Measurements from ENCODE around the gene TRPV4.
A peak's percentile ranks its signal among the peaks of the same experiment; 100 is the strongest.

The TRPV4 gene

DNA sequence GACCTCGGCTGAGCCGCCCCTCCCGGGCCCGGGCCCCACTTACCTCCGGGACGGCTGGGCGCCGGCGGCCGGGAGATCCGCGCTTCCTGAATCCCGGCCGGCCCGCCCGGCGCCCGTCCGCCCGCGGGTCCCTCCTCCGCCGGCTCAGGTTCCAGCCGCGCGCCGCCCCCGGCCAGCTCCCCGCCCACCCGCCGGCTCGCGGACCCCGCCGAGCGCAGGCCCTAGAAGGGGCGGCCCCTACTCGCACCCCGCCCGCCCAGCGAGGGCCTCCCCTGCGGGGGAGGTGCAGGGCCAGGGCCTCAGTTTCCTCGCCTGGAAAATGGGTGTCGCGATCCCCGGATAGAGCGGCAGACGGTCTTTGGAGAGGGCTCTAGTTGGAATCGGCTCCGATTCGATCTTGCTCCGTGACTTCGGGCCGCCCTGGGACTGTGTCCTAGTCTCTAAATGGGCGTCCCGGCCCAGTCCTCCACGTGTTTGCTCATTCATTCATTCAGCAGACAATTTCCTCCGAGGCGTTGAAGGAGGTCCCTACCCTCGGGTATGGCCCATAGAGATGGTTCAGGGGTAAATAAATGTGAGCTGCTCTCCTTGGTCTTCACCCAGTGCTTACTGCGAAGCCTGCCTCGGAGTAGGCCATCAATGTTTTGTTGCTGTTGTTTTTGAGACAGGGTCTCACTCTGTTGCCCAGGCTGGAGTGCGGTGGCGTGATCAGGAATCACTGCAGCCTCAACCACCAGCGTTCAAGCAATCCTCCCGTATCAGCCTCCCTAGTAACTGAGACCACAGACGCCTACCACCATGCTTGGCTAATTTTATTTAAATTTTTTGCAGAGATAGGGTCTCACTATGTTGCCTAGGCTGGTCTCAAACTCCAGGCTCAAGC lies at the start of gene TRPV4:
TRPV4 (minus strand) TSS at position 92 of the 883 bp plus-strand sequence. CDS start 18,602 bp downstream, outside the sequence.
- peaks cover 4% of the 10 kb centered on the region for H3K4me1 Mint-ChIP-seq
- H3K9me3 Mint-ChIP-seq: no peaks in the 10 kb centered on the region
- no peak within 1 kb of the TSS for H3K27ac Mint-ChIP-seq
- no peaks in the 10 kb centered on the region for H3K36me3 Mint-ChIP-seq
- peak within 1 kb of the TSS; percentile 3 for H3K4me3 Mint-ChIP-seq
- H3K27me3 Mint-ChIP-seq: peaks cover 16% of the 10 kb centered on the region

- Mint-ChIP-seq H3K4me3 (peak overlapping the region; percentile 87), H3K27me3 (no peaks in the 10 kb centered on the region), H3K27ac (peak overlapping the region; percentile 70), H3K36me3 (no peaks in the 10 kb centered on the region), H3K9me3 (no peaks in the 10 kb centered on the region), H3K4me1 (peaks cover 41% of the 10 kb centered on the region)
Measured at GRCh38 chr12:109881752-109882151, 48.6 kb upstream of the TRPV4 start.

DNA sequence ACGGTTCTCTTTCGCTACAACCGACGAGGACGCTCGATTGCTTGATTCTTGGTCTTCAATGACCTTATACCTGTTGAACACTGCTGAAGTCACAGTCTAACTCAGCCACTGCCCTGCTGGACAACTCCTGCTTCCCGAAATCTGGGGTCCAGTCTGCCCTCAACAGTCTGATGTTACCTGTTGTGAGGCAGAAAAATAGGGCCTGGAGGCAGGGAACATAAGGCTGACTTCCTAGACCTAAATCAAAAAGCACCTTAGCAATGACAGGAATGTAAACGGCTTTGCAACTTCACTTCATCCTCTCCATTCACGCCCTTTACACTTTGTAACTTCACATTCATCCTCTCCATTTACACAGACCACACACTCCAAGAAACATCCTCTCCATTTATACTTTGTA lies 47.7 kb upstream of the TRPV4 start:
- Mint-ChIP-seq H3K27me3 (no peaks in the 10 kb centered on the region), H3K27ac (peak overlapping the region; percentile 70), H3K36me3 (no peaks in the 10 kb centered on the region), H3K4me1 (peaks cover 47% of the 10 kb centered on the region), H3K4me3 (peak overlapping the region; percentile 87), H3K9me3 (no peaks in the 10 kb centered on the region)

- Mint-ChIP-seq H3K27me3 (no peaks in the 10 kb centered on the region), H3K9me3 (no peaks in the 10 kb centered on the region), H3K27ac (peak within 1 kb of the TSS; percentile 83), H3K4me3 (peak within 1 kb of the TSS; percentile 96), H3K4me1 (peaks cover 53% of the 10 kb centered on the region), H3K36me3 (no peaks in the 10 kb centered on the region)
Measured at GRCh38 chr12:109880043-109880931, 47.1 kb upstream of the TRPV4 start, which contains the start of gene GLTP. Gene GLTP, minus strand, starts transcription at chr12:109880541. Its CDS starts 167 bp downstream, at chr12:109880374.

GRCh38 chr12:109879351-109880042 lies 46.3 kb upstream of the TRPV4 start:
- no peaks in the 10 kb centered on the region for H3K9me3 Mint-ChIP-seq
- no peaks in the 10 kb centered on the region for H3K27me3 Mint-ChIP-seq
- H3K4me1 Mint-ChIP-seq: peaks cover 61% of the 10 kb centered on the region
- H3K36me3 Mint-ChIP-seq: no peaks in the 10 kb centered on the region
- peak overlapping the region; percentile 83 for H3K27ac Mint-ChIP-seq
- H3K4me3 Mint-ChIP-seq: peak overlapping the region; percentile 96

GRCh38 chr12:109878749-109879148 lies 45.6 kb upstream of the TRPV4 start:
- no peaks in the 10 kb centered on the region for H3K27me3 Mint-ChIP-seq
- H3K4me3 Mint-ChIP-seq: peak overlapping the region; percentile 96
- no peaks in the 10 kb centered on the region for H3K36me3 Mint-ChIP-seq
- peak overlapping the region; percentile 51 for H3K27ac Mint-ChIP-seq
- H3K9me3 Mint-ChIP-seq: no peaks in the 10 kb centered on the region
- peaks cover 63% of the 10 kb centered on the region for H3K4me1 Mint-ChIP-seq

DNA sequence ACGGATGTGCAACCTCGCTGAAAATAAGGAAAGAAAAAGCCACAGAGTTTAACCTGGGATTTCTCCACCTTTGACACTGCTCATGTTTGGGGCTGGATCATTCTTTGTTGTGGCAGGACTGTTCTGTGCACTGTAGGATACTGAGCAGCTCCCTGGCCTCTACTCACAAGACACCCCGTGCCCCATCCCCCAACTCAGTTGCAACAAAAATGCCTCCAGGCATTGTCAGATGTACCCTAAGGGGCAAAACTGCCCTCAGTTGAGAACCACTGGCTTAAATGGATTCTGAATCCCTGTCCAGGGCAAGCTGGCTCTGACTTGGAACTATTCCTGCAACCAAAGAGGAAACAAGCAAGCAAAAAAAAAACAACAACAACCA lies 45.0 kb upstream of the TRPV4 start:
- H3K27ac Mint-ChIP-seq: no peak overlapping the region
- H3K9me3 Mint-ChIP-seq: no peaks in the 10 kb centered on the region
- H3K36me3 Mint-ChIP-seq: no peaks in the 10 kb centered on the region
- no peaks in the 10 kb centered on the region for H3K27me3 Mint-ChIP-seq
- peaks cover 63% of the 10 kb centered on the region for H3K4me1 Mint-ChIP-seq
- peak overlapping the region; percentile 96 for H3K4me3 Mint-ChIP-seq

DNA sequence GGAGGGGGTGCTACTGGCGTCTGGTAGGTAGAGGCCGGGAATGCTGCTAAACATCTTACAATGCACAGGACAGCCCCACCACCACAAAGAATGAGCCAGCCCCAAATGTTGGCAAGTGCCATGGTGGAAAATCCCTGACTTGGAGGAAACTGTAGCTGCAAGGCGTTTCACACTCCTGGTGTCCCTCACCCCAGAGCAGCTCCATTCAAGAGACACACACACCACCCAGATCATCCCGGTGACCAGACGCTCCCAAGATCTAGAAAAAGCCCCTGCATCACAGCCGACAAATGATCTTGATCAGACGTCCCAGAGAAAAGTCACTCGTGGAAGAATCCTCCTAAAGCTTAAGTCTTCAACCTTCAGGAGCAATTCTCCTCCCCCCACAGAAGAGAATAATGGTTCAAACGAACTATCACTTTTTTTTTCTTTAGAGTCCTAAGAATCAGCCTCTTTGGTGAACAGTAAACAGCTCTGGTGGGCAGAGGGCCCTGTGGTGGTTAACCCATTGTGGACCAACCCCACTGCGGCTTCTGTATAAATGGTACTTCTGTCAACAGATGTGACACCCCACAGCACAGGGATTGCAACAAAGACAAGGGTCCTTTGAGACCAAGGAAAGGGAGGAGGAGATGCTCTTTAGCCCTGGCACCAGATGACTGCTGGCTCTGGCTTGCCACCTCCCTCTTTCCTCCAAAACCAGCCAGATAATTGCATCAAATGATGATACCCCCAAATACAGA lies 44.5 kb upstream of the TRPV4 start:
- Mint-ChIP-seq H3K4me1 (peaks cover 64% of the 10 kb centered on the region), H3K36me3 (no peaks in the 10 kb centered on the region), H3K4me3 (peak overlapping the region; percentile 63), H3K27me3 (no peaks in the 10 kb centered on the region), H3K9me3 (no peaks in the 10 kb centered on the region), H3K27ac (no peak overlapping the region)

- H3K36me3 Mint-ChIP-seq: peaks cover 4% of the 10 kb centered on the region
- H3K27ac Mint-ChIP-seq: peak overlapping the region; percentile 43
- peaks cover 70% of the 10 kb centered on the region for H3K4me1 Mint-ChIP-seq
- no peak overlapping the region for H3K4me3 Mint-ChIP-seq
- H3K9me3 Mint-ChIP-seq: no peaks in the 10 kb centered on the region
- H3K27me3 Mint-ChIP-seq: no peaks in the 10 kb centered on the region
Measured at GRCh38 chr12:109876406-109876805, 43.2 kb upstream of the TRPV4 start.

- Mint-ChIP-seq H3K4me1 (peaks cover 67% of the 10 kb centered on the region), H3K4me3 (no peak overlapping the region), H3K27ac (no peak overlapping the region), H3K9me3 (no peaks in the 10 kb centered on the region), H3K27me3 (no peaks in the 10 kb centered on the region), H3K36me3 (peaks cover 5% of the 10 kb centered on the region)
Measured at GRCh38 chr12:109875572-109876131, 42.5 kb upstream of the TRPV4 start.

DNA sequence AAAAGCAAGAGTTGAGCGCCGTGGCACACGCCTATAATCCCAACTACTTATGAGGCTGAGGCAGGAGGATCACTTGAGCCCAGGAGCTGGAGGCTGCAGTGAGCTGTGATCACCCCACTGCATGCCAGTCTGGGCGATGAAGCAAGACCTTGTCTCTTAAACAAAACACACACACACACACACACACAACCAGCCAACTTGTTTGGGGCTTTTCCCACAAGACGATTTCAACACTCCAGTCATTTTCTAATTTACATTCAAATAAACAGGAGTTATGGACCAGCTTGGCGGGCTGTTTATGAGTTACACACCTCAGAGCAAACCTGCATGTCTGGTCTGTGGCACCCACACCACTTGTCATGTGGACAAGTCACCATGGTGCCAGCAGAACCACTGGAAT lies 40.5 kb upstream of the TRPV4 start:
- Mint-ChIP-seq H3K36me3 (peaks cover 8% of the 10 kb centered on the region), H3K4me1 (peaks cover 55% of the 10 kb centered on the region), H3K27me3 (no peaks in the 10 kb centered on the region), H3K9me3 (no peaks in the 10 kb centered on the region), H3K27ac (no peak overlapping the region), H3K4me3 (no peak overlapping the region)

DNA sequence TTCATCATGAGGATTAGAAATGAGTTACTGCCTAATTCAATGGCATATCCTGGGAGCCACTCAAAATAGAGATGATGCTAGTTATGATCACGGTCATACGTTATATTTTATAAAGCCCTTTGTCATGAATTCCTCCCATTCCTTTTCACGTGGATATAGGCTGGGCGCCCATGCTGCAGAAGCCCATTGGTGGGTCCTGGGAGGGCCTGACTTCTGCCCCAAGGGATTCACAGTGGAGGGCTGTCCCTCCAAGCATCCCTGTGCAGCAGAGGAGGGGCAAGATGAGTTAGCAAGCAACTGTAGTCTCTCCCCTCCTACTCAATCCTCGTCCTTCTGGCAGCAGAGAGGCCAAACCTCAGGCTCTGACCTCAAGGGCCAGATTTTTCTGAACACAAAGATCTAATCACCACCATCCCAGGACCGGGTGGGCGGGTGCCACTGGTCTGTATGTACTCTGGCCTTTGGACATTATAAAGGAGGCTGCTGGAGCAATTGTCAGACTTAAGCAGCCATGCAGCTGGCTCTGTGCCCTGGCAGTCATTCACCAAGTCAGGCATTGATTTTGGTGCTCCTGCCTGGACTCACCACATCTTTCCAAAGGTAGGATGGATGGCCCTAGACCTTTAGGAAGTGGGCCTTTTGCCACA lies 38.6 kb upstream of the TRPV4 start:
- Mint-ChIP-seq H3K27ac (no peak overlapping the region), H3K9me3 (no peaks in the 10 kb centered on the region), H3K36me3 (peaks cover 9% of the 10 kb centered on the region), H3K4me3 (no peak overlapping the region), H3K4me1 (peaks cover 42% of the 10 kb centered on the region), H3K27me3 (no peaks in the 10 kb centered on the region)

- no peak overlapping the region for H3K4me3 Mint-ChIP-seq
- no peaks in the 10 kb centered on the region for H3K27me3 Mint-ChIP-seq
- H3K9me3 Mint-ChIP-seq: no peaks in the 10 kb centered on the region
- H3K36me3 Mint-ChIP-seq: peaks cover 9% of the 10 kb centered on the region
- no peak overlapping the region for H3K27ac Mint-ChIP-seq
- peaks cover 38% of the 10 kb centered on the region for H3K4me1 Mint-ChIP-seq
Measured at GRCh38 chr12:109870648-109871047, 37.5 kb upstream of the TRPV4 start.

All from activated naive CD4-positive, alpha-beta T cell treated with anti-CD3 and anti-CD28 coated beads, Interleukin-2, amount 50 U/mL, for 24 hours (primary cell).